ENCODE measurements around the gene KIDINS220.

KIDINS220 gene

GRCh38 chr2:8822218-8822617 lies 15.2 kb downstream of the KIDINS220 start:
- H3K4me3 ChIP-seq: peak overlapping the region in 1 of 10 experiments; percentile 6; a peak in 2 of 20 replicates

GRCh38 chr2:8821276-8822217 lies 15.9 kb downstream of the KIDINS220 start:
- TF ChIP-seq Cebpa-rat (IDR thresholded peaks at IDR 0.05): peak in 4 of 11 experiments; percentile 43 to 71 (median 54); a peak in 9 of 22 replicates
- peak overlapping the region in 2 of 11 experiments; percentile 29 to 45; a peak in 4 of 22 replicates for H3K9ac ChIP-seq
- no peaks in the 10 kb centered on the region for H3K27me3 ChIP-seq
- H3K4me3 ChIP-seq: peak overlapping the region in 1 of 10 experiments; percentile 6; a peak in 2 of 20 replicates
- peaks cover 4 to 32% (median 20%) of the 10 kb centered on the region in 10 experiments; a peak in 18 of 20 replicates for H3K4me1 ChIP-seq
- H4K20me1 ChIP-seq: peaks cover 0 to 39% (median 0%) of the 10 kb centered on the region in 11 experiments; a peak in 7 of 22 replicates
- peaks cover 46 to 85% (median 66%) of the 10 kb centered on the region in 11 experiments for H3K36me3 ChIP-seq
- H3K9me3 ChIP-seq (replicated peaks in 1 of 11): no peaks in the 10 kb centered on the region
- H3K4me2 ChIP-seq: peak overlapping the region in 9 of 11 experiments; percentile 4 to 80 (median 62); a peak in 16 of 22 replicates
- peak overlapping the region in 8 of 11 experiments; percentile 3 to 61 (median 28); a peak in 10 of 22 replicates for H3K27ac ChIP-seq

More at GRCh38 chr2:8822218-8822617, 15.2 kb downstream of the KIDINS220 start:
- peak in 3 of 11 experiments; percentile 7 to 59 (median 48); a peak in 2 of 22 replicates for TF ChIP-seq Cebpa-rat (IDR thresholded peaks at IDR 0.05)
- peaks cover 0 to 42% (median 4%) of the 10 kb centered on the region in 11 experiments; a peak in 12 of 22 replicates for H4K20me1 ChIP-seq
- H3K4me1 ChIP-seq: peaks cover 4 to 32% (median 20%) of the 10 kb centered on the region in 10 experiments; a peak in 18 of 20 replicates
- no peaks in the 10 kb centered on the region for H3K27me3 ChIP-seq
- no peaks in the 10 kb centered on the region for H3K9me3 ChIP-seq (replicated peaks in 1 of 11)
- H3K9ac ChIP-seq: peak overlapping the region in 2 of 11 experiments; percentile 29 to 45; a peak in 4 of 22 replicates
- H3K4me2 ChIP-seq: peak overlapping the region in 9 of 11 experiments; percentile 4 to 80 (median 62); a peak in 16 of 22 replicates
- peaks cover 49 to 83% (median 66%) of the 10 kb centered on the region in 11 experiments for H3K36me3 ChIP-seq
- H3K27ac ChIP-seq: peak overlapping the region in 6 of 11 experiments; percentile 6 to 61 (median 33); a peak in 8 of 22 replicates

- Histone ChIP-seq H3K36me3 (peaks cover 48 to 85% (median 68%) of the 10 kb centered on the region in 11 experiments), H4K20me1 (peaks cover 0 to 39% (median 0%) of the 10 kb centered on the region in 11 experiments; a peak in 7 of 22 replicates), H3K4me2 (no peak overlapping the region), H3K27me3 (no peaks in the 10 kb centered on the region), H3K27ac (no peak overlapping the region), H3K4me1 (peaks cover 9 to 32% (median 25%) of the 10 kb centered on the region in 10 experiments), H3K4me3 (no peak overlapping the region), H3K9me3 (replicated peaks in 1 of 11) (no peaks in the 10 kb centered on the region), H3K9ac (no peak overlapping the region)
- TF ChIP-seq Cebpa-rat (IDR thresholded peaks at IDR 0.05): no peak
These were observed 17.5 kb downstream of the KIDINS220 start for GRCh38 chr2:8819948-8820347.

GRCh38 chr2:8819194-8819593 lies 18.2 kb downstream of the KIDINS220 start:
- TF ChIP-seq Cebpa-rat (IDR thresholded peaks at IDR 0.05): no peak
- Histone ChIP-seq H4K20me1 (peaks cover 0 to 33% (median 0%) of the 10 kb centered on the region in 11 experiments; a peak in 7 of 22 replicates), H3K27me3 (no peaks in the 10 kb centered on the region), H3K4me1 (peaks cover 16 to 34% (median 27%) of the 10 kb centered on the region in 10 experiments), H3K9ac (no peak overlapping the region), H3K36me3 (peaks cover 46 to 81% (median 68%) of the 10 kb centered on the region in 11 experiments), H3K4me2 (no peak overlapping the region), H3K9me3 (replicated peaks in 1 of 11) (no peaks in the 10 kb centered on the region), H3K27ac (no peak overlapping the region), H3K4me3 (no peak overlapping the region)

- H3K27me3 ChIP-seq: no peaks in the 10 kb centered on the region
- H3K4me3 ChIP-seq: no peak overlapping the region
- H3K4me1 ChIP-seq: peaks cover 15 to 26% (median 18%) of the 10 kb centered on the region in 10 experiments
- H3K9ac ChIP-seq: no peak overlapping the region
- no peaks in the 10 kb centered on the region; a peak in 1 of 22 replicates for H3K9me3 ChIP-seq (replicated peaks in 1 of 11)
- H3K27ac ChIP-seq: no peak overlapping the region
- H3K36me3 ChIP-seq: peaks cover 59 to 96% (median 79%) of the 10 kb centered on the region in 11 experiments
- H4K20me1 ChIP-seq: peaks cover 0 to 27% (median 0%) of the 10 kb centered on the region in 11 experiments; a peak in 6 of 22 replicates
- no peak overlapping the region for H3K4me2 ChIP-seq
- TF ChIP-seq Cebpa-rat (IDR thresholded peaks at IDR 0.05): no peak
These were observed 20.2 kb downstream of the KIDINS220 start for GRCh38 chr2:8817221-8817620.

- Histone ChIP-seq H3K4me1 (peaks cover 0 to 9% (median 0%) of the 10 kb centered on the region in 10 experiments; a peak in 2 of 20 replicates), H3K9ac (no peak overlapping the region), H3K27me3 (no peaks in the 10 kb centered on the region), H3K27ac (no peak overlapping the region), H3K9me3 (replicated peaks in 1 of 11) (no peaks in the 10 kb centered on the region), H3K4me2 (no peak overlapping the region), H3K4me3 (no peak overlapping the region), H3K36me3 (peaks cover 90 to 100% (median 97%) of the 10 kb centered on the region in 11 experiments), H4K20me1 (peaks cover 0 to 20% (median 0%) of the 10 kb centered on the region in 11 experiments; a peak in 2 of 22 replicates)
- TF ChIP-seq Cebpa-rat (IDR thresholded peaks at IDR 0.05): no peak
These were observed 30.3 kb downstream of the KIDINS220 start for GRCh38 chr2:8806885-8807704.

- TF ChIP-seq Cebpa-rat (IDR thresholded peaks at IDR 0.05): no peak
- Histone ChIP-seq H3K9me3 (replicated peaks in 1 of 11) (no peaks in the 10 kb centered on the region), H3K36me3 (peaks cover 90 to 100% (median 97%) of the 10 kb centered on the region in 11 experiments), H3K4me3 (no peak overlapping the region), H3K4me1 (peaks cover 0 to 9% (median 0%) of the 10 kb centered on the region in 10 experiments; a peak in 2 of 20 replicates), H3K4me2 (no peak overlapping the region), H3K27ac (no peak overlapping the region), H4K20me1 (peaks cover 0 to 28% (median 0%) of the 10 kb centered on the region in 11 experiments; a peak in 2 of 22 replicates), H3K27me3 (no peaks in the 10 kb centered on the region), H3K9ac (no peak overlapping the region)
These were observed 31.9 kb downstream of the KIDINS220 start for GRCh38 chr2:8805278-8806210.

All from BLaER1 treated with 17β-estradiol and CSF1 and Interleukin-3, amounts not matched to agents 10 nM and 100 nM (cell line).